HG03066 (cell line): Measurements from ENCODE around the gene KCND2.
"Not testable (repeated sequence)": the region's sequence is repeated elsewhere in the genome, so short reads cannot be mapped to it uniquely, and the experiment has no call there.

Experiments
- ATAC-seq: cut with Tn5 transposase; IDR thresholded peaks from one replicate; pipeline ENCODE4 v1.9.1; 2021; ENCODE audit warnings: low read depth; ENCODE audit not compliant: unreplicated experiment

KCND2 gene

GRCh38 chr7:120732256-120732655 is 459.3 kb downstream of the KCND2 start:
- ATAC-seq = no peak

- ATAC-seq = no peak
These were observed 460.2 kb downstream of the KCND2 start for GRCh38 chr7:120733143-120733542.

GRCh38 chr7:120733835-120734234 is 460.9 kb downstream of the KCND2 start:
- ATAC-seq = no peak

DNA sequence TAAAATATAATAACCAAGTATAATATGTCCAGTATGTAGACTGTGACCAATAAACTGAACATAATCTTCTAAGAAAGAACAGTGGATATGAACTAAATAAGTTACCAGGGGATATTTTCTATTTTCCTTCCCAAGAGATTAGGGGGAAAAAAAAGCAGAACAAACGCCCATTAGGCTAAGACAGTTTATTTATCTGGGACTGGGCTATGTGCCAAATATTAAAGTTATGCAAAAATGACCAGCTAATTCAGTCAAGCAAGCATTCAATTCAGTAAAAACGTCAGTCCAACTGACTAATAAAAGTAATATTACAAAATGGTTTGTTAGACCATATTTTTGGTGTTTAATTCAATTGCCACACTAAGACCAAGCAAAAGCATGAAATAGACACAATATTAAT is 462.8 kb downstream of the KCND2 start:
- ATAC-seq = no peak

- no peak for ATAC-seq
These were observed 465.8 kb downstream of the KCND2 start for GRCh38 chr7:120738816-120739215.

- no peak for ATAC-seq
These were observed 467.4 kb downstream of the KCND2 start for GRCh38 chr7:120740348-120740747.

- ATAC-seq = no peak
These were observed 468.5 kb downstream of the KCND2 start for GRCh38 chr7:120741371-120742042.

- no peak for ATAC-seq
These were observed 469.4 kb downstream of the KCND2 start for GRCh38 chr7:120742372-120742771.

DNA sequence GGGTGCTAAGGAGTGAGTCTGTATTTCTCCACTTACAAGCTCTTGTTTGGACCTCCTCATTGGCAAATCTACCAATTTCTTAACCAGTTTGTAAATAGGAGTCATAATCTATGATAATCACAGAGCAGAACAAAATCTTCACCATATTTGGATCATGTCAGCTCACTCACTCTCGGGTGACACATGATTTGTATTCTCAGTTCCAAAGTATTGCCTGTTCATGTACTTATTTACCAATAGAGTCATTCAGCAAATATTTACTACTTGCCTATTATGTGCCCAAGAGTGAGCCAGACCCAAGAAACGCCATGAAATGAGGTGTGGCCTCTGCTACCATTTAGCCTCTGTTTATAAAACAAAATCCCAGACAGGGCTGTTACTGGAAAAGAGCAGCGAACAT is 470.2 kb downstream of the KCND2 start:
- no peak for ATAC-seq

DNA sequence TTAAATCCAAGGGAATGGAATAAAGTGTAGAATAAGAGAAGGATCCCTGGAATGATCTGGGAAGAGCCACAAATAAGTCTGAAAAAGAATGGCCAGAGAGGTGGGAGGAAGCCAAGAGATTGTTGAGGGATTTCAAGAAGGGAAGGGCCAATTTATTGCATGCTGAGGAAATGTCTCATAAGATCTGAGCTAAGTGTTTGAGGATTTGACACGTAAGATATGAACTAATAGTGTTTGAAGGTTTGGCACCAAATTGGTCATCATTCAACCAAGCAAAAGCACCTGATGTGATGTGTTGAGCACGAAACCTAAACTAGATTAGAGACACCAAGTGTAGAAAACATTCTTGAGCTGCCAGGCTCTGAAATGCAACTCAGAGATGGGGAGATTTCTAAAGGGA is 487.1 kb downstream of the KCND2 start:
- ATAC-seq = peak; percentile 72

DNA sequence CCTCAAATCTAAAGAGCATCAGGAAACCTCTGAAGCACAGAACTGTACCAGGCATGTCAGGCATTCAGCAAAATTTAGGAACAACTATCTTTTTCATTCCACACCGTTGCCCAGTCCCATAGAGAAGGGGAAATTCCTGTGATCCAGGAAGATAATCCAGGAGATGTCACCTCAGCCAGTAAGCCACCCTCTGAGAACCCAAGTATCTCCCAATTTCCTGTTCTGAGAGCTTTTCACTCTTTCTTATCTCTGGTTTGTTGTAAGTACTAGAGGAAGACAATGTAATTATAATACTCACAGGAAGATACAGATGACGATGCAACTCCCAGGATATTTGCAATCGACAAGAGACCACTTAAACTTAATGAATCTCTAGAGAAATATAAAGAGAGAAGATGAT is 487.9 kb downstream of the KCND2 start:
- no peak for ATAC-seq

GRCh38 chr7:120770206-120770605 is 497.2 kb downstream of the KCND2 start:
- ATAC-seq = no peak

DNA sequence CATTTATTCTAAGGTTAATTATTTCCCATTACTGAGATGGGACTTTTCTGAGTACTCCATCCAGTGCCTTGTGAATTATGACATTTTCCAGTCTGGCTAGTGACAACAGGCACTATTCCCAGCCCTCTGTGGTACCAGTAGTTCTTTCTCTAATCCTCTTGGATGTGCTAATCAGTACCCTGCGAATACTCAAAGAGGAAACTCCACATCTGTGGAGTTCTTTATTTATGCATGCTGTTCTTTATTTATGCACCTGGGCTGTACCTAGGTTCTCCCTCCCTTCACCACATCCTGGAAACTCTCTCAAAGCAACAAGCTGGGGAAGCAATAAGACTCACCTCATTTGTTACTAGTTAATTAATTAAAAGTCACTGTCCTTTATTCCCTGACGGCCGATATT is 501.5 kb downstream of the KCND2 start:
- no peak for ATAC-seq

DNA sequence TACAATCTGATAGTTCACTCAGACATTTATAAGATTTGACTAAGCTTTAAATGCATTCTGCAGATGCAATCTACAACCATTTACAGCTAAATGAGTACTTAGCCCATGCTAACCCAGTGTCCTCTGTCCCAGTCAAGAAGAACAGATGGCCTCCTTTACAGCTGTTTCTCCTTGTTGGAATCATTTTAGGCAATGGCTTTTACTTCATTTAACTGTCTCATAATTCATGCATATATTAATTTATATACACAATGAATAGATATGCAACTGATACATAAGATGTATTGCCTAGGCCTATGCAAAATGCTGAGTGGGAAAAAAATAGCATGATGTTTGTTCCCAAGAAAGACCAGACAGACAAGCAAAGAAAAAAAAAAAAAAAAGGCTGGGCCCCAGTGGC is 502.8 kb downstream of the KCND2 start:
- ATAC-seq = no peak

- not testable (repeated sequence) for ATAC-seq
These were observed 506.1 kb downstream of the KCND2 start for GRCh38 chr7:120779078-120779477.

- ATAC-seq = not testable (repeated sequence)
These were observed 507.5 kb downstream of the KCND2 start for GRCh38 chr7:120780451-120780850.

DNA sequence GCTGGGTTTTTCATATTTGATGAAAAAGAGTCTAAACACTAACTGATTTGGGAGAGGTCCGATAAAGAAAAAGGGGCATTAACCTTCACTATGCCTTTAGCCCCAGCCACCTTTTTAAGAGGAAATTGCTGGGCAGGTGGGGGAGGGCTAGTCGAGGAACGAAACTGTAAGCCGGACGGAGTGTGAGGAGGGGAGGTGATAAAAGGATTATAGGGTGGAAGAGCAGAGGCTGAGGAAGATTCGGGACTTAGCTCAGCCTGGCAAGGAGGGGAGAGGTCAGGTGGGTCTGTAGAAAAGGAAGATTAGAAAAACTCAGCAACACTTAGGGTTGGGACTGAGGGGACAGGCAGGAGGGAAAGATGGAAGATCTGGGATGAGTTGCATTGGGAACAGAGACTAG is 508.0 kb downstream of the KCND2 start:
- no peak for ATAC-seq

GRCh38 chr7:120781924-120782323 is 508.9 kb downstream of the KCND2 start:
- not testable (repeated sequence) for ATAC-seq

DNA sequence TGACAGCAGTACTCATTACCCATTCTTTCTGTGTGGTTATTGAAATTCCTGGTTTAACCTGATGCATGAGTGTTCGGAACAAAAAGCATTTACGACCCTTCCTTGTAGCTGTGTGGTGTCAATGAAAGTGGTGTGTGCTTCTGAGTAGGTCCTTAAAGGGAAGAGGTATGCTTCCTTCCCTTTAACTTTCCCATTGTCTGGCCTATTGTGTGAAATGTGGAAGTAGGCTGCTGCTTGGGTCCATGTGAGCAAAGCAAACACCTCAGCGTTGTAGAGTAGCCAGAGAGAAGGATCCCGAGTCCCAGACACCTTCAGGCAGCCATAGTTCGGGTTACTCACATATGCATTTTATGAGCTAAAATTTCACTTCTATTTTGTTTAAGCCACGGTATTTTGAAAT is 510.3 kb downstream of the KCND2 start:
- ATAC-seq = no peak

- ATAC-seq = no peak
These were observed 510.7 kb downstream of the KCND2 start for GRCh38 chr7:120783721-120784120.

- no peak for ATAC-seq
These were observed 512.1 kb downstream of the KCND2 start for GRCh38 chr7:120785095-120785494.

GRCh38 chr7:120792091-120792860 is 519.3 kb downstream of the KCND2 start:
- peak; percentile 94 for ATAC-seq
